ENCODE measurements around the gene KCNK15. TPM values are rescaled to one million over a fixed set of nuclear protein-coding genes. Genes with fewer than 3 reads are reported as not detected.

The KCNK15 gene
- total RNA-seq = 1.4 and 3.3 TPM in 2 replicates

GRCh38 chr20:44745598-44746366 lies at the start of gene KCNK15:
KCNK15 (plus strand) TSS chr20:44745865; CDS start chr20:44745911, 46 bp downstream.

GRCh38 chr20:44714701-44715498 lies 30.8 kb upstream of the KCNK15 start, which contains the start of gene CCN5:
CCN5 (plus strand) TSS chr20:44715369; CDS start chr20:44715391, 22 bp downstream.

Other genes starting within 250 kb of the KCNK15 start
- 116 and 119 TPM in 2 replicates for gene SERINC3, start 223.8 kb upstream of the KCNK15 start, total RNA-seq
- 40.1 and 139 TPM in 2 replicates for gene PKIG, start 163.3 kb upstream of the KCNK15 start, total RNA-seq
- 11.7 and 26.5 TPM in 2 replicates for gene ADA, start 94.2 kb upstream of the KCNK15 start, total RNA-seq
- 6.1 and 129 TPM in 2 replicates for gene CCN5, start 30.5 kb upstream of the KCNK15 start, total RNA-seq
- not detected in 2 replicates for gene RIMS4, start 64.7 kb downstream of the KCNK15 start, total RNA-seq
- 70.9 and 105 TPM in 2 replicates for gene YWHAB, start 139.8 kb downstream of the KCNK15 start, total RNA-seq
- gene PABPC1L, start 164.2 kb downstream of the KCNK15 start, total RNA-seq = 12.3 and 16.5 TPM in 2 replicates
- 23.9 and 33.2 TPM in 2 replicates for gene TOMM34, start 214.5 kb downstream of the KCNK15 start, total RNA-seq
- 20.6 and 34.4 TPM in 2 replicates for gene STK4, start 220.6 kb downstream of the KCNK15 start, total RNA-seq

Data from subcutaneous preadipocyte (primary cell).